Activated CD4-positive, alpha-beta T cell treated with anti-CD3 and anti-CD28 coated beads, Interleukin-2, amount 50 U/mL, for 48 hours (primary cell): ENCODE measurements around the gene GRIN2B.

Source experiments
- DNase-seq, 2 experiments: peaks; one replicate each; pipeline ENCODE4 v3.0.0-alpha.2; 2020

Gene GRIN2B

DNA sequence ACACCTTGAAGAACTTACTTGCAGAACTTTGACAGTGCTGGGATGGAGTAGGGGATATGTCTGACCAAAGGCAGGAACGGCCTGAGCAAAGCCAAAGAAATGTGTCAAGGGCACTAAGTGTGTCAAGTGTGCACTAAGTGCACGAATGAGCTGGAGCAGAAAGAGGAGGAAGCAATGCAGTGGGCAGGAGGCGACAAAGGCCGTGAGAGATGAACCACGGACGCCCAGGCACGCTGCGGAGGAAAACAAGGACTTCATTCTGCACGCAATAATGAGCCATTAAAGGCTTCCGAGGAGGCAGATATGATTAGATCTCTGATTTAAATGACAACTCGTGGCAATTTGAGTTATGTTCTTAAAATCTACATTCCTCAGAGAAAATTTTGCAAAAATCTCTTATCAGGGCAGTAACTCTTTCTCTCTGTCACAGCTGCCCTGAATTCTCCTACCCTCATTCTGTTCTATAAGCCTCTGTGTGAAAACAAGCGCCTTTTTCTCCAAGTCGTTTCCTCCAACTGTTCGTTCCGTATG is 25.3 kb downstream of the GRIN2B start:
- DNase-seq: no peak

DNA sequence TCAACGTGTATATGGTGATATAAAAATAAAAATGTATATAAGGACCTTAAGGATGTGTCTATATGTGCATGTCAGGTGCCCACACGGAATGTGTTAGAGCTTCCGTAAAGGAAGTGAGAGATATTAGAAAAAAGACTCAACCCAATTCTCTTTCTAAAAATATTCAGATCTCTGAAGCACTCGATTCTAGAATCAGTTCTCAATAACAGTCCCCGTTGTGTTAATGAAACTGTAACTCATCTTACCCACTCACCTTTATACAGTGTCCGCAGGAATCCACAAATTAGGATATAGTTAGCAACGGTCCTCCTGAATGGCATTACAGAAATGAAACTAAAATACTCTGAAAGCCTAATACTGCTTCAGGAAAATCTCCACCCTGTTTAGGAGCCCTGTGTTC is 29.3 kb downstream of the GRIN2B start:
- no peak for DNase-seq

DNA sequence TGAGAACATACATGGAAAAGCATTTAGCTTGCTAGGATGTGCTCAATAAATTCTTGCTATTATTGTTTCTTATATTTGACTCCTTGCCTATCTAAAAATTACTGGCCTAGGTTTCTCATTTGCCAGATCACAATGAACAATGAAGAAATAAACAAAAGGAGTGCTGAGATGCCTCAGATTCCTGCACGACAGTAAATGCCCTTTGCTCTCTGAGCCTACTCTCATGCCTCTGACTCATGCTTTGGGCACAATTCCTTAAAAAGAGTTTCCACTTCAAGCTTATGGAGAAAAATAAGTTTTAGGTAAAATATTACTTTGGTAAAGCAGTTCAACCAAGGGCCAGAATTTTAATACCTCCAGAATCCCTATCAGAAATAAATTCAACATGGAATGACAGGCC is 30.9 kb downstream of the GRIN2B start:
- DNase-seq: no peak

DNA sequence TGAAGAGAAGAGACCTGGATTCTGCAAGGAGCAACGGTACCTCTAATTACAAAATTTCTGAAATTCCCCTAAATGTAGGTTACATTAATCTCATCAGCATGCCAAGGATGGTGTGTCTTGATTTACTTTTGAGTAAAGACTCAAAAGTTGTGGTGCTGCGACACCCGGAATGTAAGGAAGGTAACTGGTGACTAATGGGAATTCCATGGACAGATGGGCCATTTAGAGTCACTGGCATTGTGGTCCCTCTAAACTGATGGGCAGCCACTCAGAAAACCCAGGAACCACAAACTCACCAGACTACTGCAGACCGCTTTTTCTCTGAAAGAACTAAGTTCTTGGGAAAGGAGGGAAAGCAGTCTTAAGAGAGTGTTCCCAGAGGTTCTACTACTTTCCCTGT is 32.8 kb downstream of the GRIN2B start:
- DNase-seq: no peak

DNA sequence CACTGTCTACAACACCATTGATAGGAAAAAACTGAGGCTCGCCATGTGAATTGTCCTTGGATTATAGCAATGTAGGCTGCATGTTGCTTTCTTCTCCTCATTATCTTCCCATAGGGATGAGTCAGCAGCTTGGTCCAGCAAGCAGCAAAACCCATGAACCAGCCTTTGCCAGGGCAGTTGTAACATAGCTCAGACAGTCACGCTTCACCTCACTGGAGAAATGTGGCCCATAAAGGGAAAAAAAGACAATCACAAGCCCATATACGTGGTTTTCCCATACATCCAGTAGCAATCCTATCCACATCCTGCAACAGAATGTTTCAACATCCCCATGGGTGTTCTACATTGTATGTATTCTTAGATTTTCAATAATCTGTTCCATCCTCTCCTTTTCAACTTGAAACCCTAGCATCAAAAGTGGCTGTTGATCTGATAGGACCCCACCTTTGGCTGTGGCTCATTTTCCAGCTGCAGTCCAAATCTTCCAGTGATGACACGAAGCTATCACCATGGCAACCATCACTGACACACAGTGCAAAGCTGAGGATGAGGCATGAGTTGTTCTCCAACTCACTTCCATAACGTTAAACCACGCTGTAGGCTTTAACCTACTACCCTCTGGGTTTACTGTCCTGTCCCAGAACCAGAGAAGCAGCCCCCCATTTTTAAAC is 34.0 kb downstream of the GRIN2B start:
- no peak for DNase-seq

DNA sequence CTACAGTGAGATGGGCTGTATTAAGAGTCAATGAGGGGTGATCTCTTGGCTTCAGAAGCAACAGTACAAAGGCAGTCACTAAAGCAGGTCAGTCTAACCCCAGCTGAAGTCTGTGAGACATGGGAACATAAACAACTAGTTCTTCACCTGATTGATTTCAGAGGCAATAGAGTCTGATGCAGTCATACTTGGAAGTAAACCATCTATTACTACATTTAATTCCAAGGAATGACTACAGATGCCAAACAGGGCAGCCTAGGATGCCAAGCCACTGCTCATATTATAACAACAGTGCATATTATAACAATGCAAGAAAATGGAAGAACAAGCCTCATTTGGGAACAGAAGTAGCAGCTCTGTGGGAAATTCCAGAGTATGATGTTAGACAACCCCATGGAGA is 35.8 kb downstream of the GRIN2B start:
- DNase-seq: no peak

DNA sequence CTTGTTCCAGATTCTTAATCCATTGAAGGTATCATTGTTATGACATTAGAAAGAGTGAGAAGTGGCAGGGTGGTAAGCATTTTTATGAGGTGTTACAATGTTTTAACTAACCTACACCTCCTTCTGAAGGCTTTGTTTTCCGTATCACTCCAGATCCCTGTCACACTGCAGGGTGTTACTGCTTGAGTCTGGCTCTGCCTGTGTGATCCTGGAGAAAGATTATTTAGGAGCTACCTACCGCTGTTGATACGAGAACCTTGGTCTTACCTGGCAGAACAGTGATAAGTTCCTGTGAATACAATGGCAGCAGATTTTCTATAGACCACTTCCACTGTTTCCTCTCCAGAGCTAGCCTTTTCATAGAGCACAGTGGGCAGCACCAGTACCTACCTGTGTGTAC is 36.2 kb downstream of the GRIN2B start:
- no peak for DNase-seq

DNA sequence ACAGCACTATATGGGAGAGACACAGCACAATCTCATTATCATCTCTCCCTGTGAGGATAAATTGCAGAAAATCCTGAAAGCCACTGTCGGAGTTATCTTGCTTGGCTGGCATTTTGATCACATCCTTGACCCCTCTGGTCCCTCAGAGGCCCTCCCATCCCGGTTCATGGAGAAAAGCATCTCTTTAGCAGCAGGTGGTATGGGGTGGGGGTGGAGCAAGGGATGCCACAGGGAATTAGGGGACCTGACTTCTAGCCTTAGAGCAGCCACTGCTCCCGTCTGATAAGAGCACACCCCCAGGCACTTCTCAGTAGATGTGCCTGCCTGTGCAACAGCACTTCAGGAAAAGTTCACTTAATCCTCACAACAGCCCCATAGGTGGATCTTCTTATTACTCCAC is 38.6 kb downstream of the GRIN2B start:
- DNase-seq: no peak

DNA sequence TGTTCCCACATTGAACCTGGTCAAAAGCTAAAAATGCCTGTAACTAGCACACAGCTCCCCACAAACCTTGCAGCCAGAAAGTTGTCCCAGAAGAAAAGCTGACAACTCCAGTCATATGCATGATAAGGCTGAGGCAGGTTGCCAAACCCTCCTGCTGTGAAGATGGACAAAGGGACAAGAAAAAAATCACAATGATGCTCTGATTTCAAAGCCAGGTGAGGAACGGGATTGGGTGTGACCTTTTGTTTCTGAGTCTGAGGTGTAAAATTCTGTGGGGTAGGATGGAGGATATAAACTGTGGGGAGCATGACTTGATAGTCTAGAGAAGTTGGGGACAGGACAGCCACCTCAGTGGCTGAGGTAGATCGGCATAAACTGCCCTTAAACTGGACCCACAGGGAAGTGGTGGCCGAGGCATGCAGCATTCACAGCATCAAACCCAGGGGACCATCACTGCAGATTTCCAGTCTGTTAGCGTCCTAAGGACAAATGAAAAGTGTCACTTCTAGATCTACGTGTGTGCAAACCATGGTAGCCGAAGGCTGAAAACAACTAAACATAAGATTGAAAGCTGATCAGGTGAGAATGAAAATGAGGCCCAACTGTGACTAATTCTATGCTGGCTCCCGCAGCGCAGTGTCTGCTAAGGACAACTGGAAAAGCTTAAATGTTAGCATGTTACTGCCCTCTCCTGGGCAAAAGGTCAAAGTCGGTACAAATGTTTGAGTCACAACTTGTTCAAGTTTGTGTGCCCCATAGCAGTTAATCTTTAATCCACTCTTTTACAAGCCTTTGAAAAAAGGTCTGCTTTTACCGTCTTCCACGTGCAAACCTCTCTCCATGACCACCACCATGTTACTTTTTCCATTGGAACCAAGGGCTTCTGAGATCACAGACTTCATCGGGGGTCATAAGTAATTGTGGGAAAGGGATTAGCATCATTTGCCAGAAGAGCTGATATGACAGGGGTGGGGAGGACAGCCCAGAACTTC is 39.8 kb downstream of the GRIN2B start:
- DNase-seq: peak; percentile 4 to 9

DNA sequence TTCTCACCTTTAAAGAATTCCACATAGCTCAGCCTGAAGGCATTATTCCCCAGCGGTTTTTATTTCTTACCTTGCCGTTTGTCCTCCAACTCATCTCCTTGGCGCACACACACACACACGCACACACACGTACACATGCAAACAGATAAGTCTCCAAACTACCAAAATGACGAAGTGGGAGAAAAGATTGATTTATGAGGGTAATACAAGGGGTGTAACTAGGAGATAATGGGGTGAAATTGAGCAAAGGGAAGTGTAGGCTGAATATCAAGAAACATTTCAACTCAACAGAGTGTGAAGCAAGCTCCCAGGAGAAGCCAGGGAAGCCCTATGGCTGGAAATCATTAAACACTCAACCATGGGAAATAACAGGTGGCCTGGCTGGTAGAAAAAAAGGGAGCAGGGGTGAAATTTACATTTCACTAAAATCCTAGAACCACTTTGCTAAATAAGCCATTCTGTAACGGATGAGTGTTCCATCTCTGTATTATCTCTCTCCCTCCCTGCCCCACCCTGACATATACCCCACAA is 41.0 kb downstream of the GRIN2B start:
- no peak for DNase-seq

DNA sequence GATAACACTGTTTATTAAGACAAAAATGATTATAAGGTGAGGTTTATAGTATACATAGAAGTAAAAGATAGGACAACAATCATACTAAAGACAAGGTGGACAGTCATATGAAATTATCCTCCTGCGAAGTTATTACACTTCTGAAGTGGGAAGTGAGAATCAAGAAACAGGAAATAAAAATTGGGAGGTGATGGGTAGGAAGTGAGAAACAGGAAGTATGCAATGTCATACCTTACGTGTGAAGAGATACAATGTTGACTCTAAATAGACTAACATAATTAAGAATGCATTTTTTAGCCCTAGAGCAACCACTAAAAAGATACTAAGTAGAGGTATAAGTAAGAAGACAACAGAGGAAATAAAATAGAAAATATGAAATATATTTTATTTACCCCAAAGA is 43.7 kb downstream of the GRIN2B start:
- DNase-seq: no peak

DNA sequence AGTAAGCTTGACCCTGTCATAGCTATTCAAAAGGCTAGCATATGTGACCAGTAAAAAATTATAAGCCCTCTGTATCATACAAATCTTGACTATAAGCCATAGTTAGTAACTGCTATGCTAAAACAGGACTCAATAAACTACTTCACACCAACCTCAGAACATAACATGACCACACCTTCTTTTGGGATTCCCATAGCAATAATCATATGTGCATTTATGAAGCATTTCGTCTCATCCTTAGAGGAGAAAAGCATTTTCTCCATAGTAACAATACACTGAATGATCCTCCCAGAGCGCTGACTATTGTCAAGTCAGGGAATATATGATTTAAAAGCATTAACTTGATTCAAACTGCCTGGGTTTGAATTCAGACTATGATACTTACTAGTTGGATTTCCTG is 46.2 kb downstream of the GRIN2B start:
- DNase-seq: no peak
